GM12864 (cell line): Measurements from ENCODE around the gene EPHB1.
"Not testable (repeated sequence)": the region's sequence is repeated elsewhere in the genome, so short reads cannot be mapped to it uniquely, and the experiment has no call there.

ENCODE experiments used
- DNase-seq: peaks from one replicate; pipeline ENCODE4 v3.0.0-alpha.2; 2011; ENCODE audit warnings: low read depth
- H3K4me3 ChIP-seq: 2 replicates; pipeline ENCODE4 v1.5.1; 2011; ENCODE audit warnings: mild to moderate bottlenecking, low read depth, low read length, control low read depth
- TF ChIP-seq, protein P1 (sequence below): IDR thresholded peaks from 2 replicates; pipeline ENCODE4 v1.5.1; 2011; ENCODE audit warnings: low read depth, mild to moderate bottlenecking, moderate library complexity, low read length, control low read depth, inconsistent platforms; ENCODE audit errors: missing control alignments

The EPHB1 gene

DNA sequence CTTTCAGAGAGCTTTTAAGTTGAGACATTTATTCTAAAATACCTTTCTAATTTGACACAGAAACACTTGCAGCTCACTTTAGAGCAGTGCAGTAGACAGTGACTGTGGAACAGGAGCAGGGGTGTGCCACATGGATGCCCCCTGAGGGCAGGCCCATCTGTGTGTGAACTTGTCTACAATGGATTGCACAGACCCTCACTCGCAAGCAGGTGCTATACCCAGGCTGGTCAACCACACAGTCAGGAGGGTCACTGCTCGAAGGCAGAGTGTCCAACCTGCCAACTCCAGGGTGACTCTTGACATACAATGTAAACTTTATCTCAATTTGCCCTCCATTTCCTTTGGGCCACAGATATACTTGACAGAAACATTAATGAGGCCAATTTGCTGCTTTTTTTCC, 437.2 kb downstream of the EPHB1 start:
- TF ChIP-seq, protein P1, sequence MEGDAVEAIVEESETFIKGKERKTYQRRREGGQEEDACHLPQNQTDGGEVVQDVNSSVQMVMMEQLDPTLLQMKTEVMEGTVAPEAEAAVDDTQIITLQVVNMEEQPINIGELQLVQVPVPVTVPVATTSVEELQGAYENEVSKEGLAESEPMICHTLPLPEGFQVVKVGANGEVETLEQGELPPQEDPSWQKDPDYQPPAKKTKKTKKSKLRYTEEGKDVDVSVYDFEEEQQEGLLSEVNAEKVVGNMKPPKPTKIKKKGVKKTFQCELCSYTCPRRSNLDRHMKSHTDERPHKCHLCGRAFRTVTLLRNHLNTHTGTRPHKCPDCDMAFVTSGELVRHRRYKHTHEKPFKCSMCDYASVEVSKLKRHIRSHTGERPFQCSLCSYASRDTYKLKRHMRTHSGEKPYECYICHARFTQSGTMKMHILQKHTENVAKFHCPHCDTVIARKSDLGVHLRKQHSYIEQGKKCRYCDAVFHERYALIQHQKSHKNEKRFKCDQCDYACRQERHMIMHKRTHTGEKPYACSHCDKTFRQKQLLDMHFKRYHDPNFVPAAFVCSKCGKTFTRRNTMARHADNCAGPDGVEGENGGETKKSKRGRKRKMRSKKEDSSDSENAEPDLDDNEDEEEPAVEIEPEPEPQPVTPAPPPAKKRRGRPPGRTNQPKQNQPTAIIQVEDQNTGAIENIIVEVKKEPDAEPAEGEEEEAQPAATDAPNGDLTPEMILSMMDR = no peak
- no peak for DNase-seq

DNA sequence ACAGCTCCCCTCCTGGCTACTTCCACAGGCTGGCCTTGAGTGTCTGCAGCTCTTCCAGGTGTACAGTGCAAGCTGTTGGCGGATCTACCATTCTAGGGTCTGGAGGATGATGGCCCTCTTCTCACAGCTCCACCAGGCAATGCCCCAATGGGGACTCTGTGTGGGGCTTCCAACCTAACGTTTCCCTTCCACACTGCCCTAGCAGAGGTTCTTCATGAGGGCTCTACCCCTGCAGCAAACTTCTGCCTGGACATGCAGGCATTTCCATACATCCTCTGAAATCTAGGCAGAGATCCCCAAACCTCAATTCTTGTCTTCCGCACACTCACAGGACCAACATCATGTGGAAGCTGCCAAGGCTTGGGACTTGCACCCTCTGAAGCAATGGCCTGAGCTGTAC, 438.4 kb downstream of the EPHB1 start:
- DNase-seq = not testable (repeated sequence)

More for the DNA sequence above, 437.2 kb downstream of the EPHB1 start:
- H3K4me3 ChIP-seq = no peak overlapping the region

DNA sequence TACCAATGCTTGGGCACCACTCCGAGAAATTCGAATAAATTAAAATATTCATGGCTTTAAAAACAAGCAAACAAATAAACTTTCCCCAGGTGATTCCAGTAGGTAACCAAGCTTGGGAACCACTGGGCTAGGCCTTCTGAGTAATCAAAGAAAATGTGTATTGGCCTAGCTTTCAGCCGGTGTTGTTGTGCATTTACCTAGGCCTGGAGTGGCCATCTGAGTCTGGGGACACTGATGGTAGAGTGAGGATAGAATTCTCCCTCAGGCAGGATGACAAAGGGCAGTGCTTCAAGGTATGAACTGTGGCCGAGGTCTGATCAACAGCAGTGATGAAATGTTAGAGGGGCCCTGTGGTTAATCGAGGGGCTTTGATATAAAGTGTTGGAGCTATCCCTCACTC, 440.5 kb downstream of the EPHB1 start:
- H3K4me3 ChIP-seq = no peak overlapping the region
- DNase-seq = no peak
- TF ChIP-seq, protein P1 = no peak

More for the DNA sequence above, 438.4 kb downstream of the EPHB1 start:
- not testable (repeated sequence) for H3K4me3 ChIP-seq

DNA sequence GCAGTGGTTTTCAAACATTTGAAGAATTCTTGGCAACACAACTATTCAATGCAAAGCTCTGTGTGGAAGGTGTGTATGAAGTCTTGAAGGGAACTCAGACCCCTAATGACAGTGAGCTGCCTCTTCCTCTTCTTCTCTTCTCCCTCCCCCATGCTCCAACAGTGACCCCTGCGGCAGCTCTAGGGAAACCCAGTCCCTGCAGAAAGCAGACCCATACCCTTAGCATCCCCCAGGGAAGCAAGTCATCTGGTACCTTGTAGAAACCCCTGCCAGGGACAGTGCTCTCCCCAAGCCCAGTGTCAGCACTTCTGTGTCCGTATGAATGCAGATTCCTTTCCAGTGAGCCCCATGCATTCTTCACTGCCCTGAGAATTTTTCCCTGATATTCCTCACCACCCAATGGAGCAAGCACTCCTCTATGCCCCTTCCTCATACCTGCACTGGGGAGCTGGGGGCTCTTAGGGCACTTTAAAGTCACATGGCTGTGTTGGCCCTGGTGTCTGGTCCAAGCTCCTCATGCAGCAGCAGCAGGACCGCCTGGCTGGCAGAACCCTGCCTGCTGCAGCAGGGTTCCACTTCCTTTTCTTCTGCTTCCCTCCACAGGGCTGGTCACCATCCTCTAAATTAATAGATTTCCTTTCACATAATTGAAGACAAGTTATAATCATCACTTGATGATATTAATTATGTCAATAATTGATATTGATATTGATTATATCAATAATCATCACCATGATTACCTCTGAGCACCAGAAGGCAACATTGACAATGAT, 442.5 kb downstream of the EPHB1 start:
- TF ChIP-seq, protein P1 = no peak
- DNase-seq = no peak

DNA sequence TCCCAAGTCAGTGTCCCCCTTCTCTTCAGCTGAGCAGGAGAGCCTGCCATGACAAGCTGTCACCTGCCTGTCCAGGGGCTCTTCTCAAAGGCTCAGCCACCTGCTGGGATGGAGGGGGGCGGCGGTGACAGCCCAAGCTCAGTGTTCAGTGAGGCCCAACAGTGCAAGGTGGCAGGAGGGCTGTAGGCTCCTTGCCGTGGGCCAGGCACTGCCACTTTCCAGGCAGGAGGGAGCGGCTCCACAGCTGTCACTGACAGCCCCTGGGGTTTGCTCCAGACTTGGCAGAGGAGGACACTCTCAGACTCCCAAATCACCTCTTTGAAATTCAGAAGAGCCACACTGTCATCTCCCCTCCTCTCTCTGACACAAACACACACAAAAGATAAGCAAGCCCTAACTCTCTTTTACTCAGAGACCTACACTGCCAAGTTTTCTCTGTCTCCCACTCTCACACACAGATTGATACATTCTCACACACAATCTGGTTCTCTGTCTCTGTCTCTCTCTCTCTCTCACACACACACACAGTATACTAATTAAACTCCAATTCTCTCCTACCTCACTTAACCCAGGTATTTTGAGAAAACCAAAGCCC, 443.3 kb downstream of the EPHB1 start:
- H3K4me3 ChIP-seq = no peak overlapping the region
- DNase-seq = no peak
- TF ChIP-seq, protein P1 = no peak

More for the DNA sequence above, 442.5 kb downstream of the EPHB1 start:
- no peak overlapping the region for H3K4me3 ChIP-seq

DNA sequence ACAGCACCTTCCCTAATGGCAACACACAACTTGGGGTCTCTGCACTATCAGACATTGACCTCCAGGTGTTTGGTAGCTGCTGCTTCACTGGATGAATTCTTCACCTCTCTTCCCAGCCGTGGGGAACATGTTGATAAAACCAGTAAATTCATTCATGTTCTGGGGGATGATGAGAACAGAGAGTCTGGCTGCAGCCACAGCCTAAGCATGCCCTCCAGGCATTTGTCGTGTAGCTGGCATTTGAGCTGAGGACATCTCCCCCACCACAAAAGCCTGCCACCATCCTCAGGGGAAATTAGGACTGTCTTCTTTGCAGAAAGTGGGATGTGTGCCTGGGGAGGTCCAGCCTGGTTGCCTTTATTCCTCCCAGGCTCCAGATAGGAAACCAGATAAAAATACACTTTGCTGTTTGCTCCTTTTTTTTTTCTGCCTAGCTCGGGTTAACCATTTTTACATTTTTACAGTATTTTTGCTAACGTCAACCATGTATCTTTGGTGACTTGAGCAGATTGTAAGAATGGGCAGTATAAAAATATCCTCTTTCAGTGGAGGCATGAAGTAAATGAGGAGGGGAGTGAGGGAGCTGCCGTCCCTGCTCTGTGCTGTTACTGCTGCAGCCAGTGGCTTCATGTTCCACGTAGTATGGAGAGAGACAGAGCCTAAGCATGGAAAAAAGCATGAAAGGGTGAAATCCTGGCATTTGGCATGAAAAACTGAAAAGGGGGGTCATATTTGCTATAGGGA, 444.0 kb downstream of the EPHB1 start:
- TF ChIP-seq, protein P1 = no peak
- no peak overlapping the region for H3K4me3 ChIP-seq
- DNase-seq = no peak

DNA sequence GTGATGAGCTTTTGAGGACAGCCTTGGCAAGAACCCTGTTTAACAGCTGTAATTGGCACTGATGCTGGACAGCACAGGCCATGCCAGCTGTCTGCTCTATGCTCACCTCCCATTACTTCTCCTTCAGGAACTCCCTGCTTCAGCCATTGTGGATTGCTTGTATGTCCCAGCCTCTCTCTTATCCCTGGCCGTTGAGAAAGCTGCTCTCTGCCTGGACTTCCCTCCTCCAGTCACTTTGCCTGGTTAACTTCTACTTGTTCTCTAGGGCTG, 444.5 kb downstream of the EPHB1 start:
- TF ChIP-seq, protein P1 = no peak

More for the DNA sequence above, 444.5 kb downstream of the EPHB1 start:
- no peak overlapping the region for H3K4me3 ChIP-seq
- DNase-seq = no peak
